Measurements from ENCODE around the gene MAEA. TPM values are rescaled to one million over a fixed set of nuclear protein-coding genes. Genes with fewer than 3 reads are reported as not detected.

MAEA gene
- polyA plus RNA-seq, 2 of the 4 experiments (the other 2 are of a cell fraction): 46.1 to 58.4 TPM

DNA sequence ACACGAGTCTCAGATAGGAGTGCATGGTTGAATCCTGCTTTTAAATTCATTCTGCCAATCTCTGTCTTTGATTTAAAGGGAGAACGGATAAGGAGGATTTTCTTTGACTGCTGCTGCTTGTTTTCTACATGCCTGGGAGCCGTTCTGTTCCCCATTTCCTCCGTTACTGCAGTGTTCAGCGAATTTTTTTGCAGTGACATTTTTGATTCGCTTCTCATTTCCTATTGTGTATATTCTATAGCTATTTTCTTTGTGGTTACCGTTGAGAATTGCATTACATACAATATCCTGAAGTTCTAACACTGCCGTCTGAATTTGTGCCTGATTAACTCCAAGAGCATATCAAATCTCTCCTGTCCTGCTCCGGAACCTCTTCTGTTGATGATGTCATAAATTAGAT is 14.8 kb upstream of the MAEA start:
- Histone ChIP-seq H3K9me3 (no peaks in the 10 kb centered on the region), H3K4me2 (no peak overlapping the region), H3K4me1 (no peaks in the 10 kb centered on the region), H3K27ac (no peak overlapping the region), H3K4me3 (no peak overlapping the region)
- WGBS (ENCODE audit: missing lambda C conversion rate): 49% methylated on average over 9 of the region's 9 CpGs
- ChIA-PET POLR2A (no interaction called here), CTCF (interaction anchor here (0.5 to 1.3 kb wide), 2 partner anchors 11 to 48 kb away, joined by 4 read pairs; no protein-coding TSS in a partner anchor)
- TF ChIP-seq RARB (CRISPR knock-in tag; IDR thresholded peaks at IDR 0.05): no peak
- TF ChIP-seq, protein P1, sequence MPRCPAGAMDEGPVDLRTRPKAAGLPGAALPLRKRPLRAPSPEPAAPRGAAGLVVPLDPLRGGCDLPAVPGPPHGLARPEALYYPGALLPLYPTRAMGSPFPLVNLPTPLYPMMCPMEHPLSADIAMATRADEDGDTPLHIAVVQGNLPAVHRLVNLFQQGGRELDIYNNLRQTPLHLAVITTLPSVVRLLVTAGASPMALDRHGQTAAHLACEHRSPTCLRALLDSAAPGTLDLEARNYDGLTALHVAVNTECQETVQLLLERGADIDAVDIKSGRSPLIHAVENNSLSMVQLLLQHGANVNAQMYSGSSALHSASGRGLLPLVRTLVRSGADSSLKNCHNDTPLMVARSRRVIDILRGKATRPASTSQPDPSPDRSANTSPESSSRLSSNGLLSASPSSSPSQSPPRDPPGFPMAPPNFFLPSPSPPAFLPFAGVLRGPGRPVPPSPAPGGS (IDR thresholded peaks at IDR 0.05): no peak
- no peak for TF ChIP-seq RAD21 (conservative IDR thresholded peaks at IDR 0.05 in 1 of 2, IDR thresholded peaks at IDR 0.05 in 1 of 2)
- TF ChIP-seq, protein P2, sequence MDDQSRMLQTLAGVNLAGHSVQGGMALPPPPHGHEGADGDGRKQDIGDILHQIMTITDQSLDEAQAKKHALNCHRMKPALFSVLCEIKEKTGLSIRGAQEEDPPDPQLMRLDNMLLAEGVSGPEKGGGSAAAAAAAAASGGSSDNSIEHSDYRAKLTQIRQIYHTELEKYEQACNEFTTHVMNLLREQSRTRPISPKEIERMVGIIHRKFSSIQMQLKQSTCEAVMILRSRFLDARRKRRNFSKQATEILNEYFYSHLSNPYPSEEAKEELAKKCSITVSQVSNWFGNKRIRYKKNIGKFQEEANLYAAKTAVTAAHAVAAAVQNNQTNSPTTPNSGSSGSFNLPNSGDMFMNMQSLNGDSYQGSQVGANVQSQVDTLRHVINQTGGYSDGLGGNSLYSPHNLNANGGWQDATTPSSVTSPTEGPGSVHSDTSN (IDR thresholded peaks at IDR 0.05): no peak
- TF ChIP-seq CBX2 (IDR thresholded peaks at IDR 0.05; ENCODE audit: borderline replicate concordance, low read depth): no peak
- TF ChIP-seq CEBPB (IDR thresholded peaks at IDR 0.05): no peak
- TF ChIP-seq JUNB (IDR thresholded peaks at IDR 0.05): no peak
- TF ChIP-seq HEYL (CRISPR knock-in tag; IDR thresholded peaks at IDR 0.05): no peak
- no peak for TF ChIP-seq CHD4 (IDR thresholded peaks at IDR 0.05; ENCODE audit: borderline replicate concordance)
- TF ChIP-seq, protein P3, sequence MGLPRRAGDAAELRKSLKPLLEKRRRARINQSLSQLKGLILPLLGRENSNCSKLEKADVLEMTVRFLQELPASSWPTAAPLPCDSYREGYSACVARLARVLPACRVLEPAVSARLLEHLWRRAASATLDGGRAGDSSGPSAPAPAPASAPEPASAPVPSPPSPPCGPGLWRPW (IDR thresholded peaks at IDR 0.05): no peak
- no peak for TF ChIP-seq NPAS2 (CRISPR knock-in tag; IDR thresholded peaks at IDR 0.05; ENCODE audit: borderline replicate concordance)
- TF ChIP-seq, protein P4, sequence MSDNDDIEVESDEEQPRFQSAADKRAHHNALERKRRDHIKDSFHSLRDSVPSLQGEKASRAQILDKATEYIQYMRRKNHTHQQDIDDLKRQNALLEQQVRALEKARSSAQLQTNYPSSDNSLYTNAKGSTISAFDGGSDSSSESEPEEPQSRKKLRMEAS (IDR thresholded peaks at IDR 0.05): no peak
- TF ChIP-seq, protein P5, sequence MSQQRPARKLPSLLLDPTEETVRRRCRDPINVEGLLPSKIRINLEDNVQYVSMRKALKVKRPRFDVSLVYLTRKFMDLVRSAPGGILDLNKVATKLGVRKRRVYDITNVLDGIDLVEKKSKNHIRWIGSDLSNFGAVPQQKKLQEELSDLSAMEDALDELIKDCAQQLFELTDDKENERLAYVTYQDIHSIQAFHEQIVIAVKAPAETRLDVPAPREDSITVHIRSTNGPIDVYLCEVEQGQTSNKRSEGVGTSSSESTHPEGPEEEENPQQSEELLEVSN (IDR thresholded peaks at IDR 0.05; ENCODE audit: borderline replicate concordance, low read depth): no peak
- no peak for TF ChIP-seq EP300 (IDR thresholded peaks at IDR 0.05)
- no peak for TF ChIP-seq ESRRA (IDR thresholded peaks at IDR 0.05; ENCODE audit: borderline replicate concordance, low read length)
- no peak for TF ChIP-seq TFCP2L1 (CRISPR knock-in tag; IDR thresholded peaks at IDR 0.05)
- no peak for TF ChIP-seq ZFP36 (IDR thresholded peaks at IDR 0.05; ENCODE audit: borderline replicate concordance, partially characterized antibody)
- TF ChIP-seq RNF2 (IDR thresholded peaks at IDR 0.05; ENCODE audit: borderline replicate concordance, low read depth): no peak
- no peak for TF ChIP-seq JUN (IDR thresholded peaks at IDR 0.05)
- TF ChIP-seq, protein P6, sequence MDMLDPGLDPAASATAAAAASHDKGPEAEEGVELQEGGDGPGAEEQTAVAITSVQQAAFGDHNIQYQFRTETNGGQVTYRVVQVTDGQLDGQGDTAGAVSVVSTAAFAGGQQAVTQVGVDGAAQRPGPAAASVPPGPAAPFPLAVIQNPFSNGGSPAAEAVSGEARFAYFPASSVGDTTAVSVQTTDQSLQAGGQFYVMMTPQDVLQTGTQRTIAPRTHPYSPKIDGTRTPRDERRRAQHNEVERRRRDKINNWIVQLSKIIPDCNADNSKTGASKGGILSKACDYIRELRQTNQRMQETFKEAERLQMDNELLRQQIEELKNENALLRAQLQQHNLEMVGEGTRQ (IDR thresholded peaks at IDR 0.05): no peak
- no peak for ATAC-seq
- DNase-seq (ENCODE audit: low read depth in 1 of 2, low spot score in 1 of 2): no peak
- FAIRE-seq: no peak

DNA sequence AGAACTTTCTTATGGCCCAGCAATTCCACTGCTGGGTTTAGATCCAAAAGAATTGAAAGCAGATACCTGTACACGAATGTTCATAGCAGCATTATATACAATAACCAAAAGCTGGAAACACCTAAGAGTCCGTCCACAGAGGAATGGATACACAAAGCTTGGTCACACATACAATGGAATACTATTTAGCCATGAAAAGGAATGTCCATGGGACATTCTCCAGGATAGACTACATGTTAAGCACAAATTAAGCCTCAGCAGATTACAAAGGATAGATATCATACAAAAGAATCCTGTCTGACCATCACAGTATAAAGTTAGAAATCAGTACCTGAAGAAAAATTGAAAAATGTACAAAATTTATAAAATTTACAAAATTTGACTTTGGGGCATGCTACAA is 12.7 kb upstream of the MAEA start:
- DNase-seq (ENCODE audit: low read depth in 1 of 2, low spot score in 1 of 2): no peak
- H3K27ac ChIP-seq: no peak overlapping the region
- H3K9me3 ChIP-seq: no peaks in the 10 kb centered on the region
- CTCF ChIA-PET: no interaction called here
- H3K4me1 ChIP-seq: no peaks in the 10 kb centered on the region
- 8% methylated on average over 2 of the region's 2 CpGs for WGBS (ENCODE audit: missing lambda C conversion rate)
- no peak for FAIRE-seq
- POLR2A ChIA-PET: no interaction called here
- ATAC-seq: no peak
- H3K4me3 ChIP-seq: no peak overlapping the region
- TF ChIP-seq HEYL (CRISPR knock-in tag; IDR thresholded peaks at IDR 0.05) (no peak), EP300 (IDR thresholded peaks at IDR 0.05) (no peak), NPAS2 (CRISPR knock-in tag; IDR thresholded peaks at IDR 0.05; ENCODE audit: borderline replicate concordance) (no peak), JUNB (IDR thresholded peaks at IDR 0.05) (no peak), GATA3 (IDR thresholded peaks at IDR 0.05; ENCODE audit: borderline replicate concordance) (no peak), HDAC2 (IDR thresholded peaks at IDR 0.05) (no peak), ZNF302 (CRISPR knock-in tag; IDR thresholded peaks at IDR 0.05) (no peak), RNF2 (IDR thresholded peaks at IDR 0.05; ENCODE audit: borderline replicate concordance, low read depth) (no peak), HOXB5 (CRISPR knock-in tag; IDR thresholded peaks at IDR 0.05) (no peak), ZSCAN20 (CRISPR knock-in tag; IDR thresholded peaks at IDR 0.05) (no peak), TP53 (CRISPR knock-in tag; IDR thresholded peaks at IDR 0.05) (no peak), FOSL2 (IDR thresholded peaks at IDR 0.05) (no peak), FOSL2 (CRISPR knock-in tag; IDR thresholded peaks at IDR 0.05) (no peak), RAD21 (conservative IDR thresholded peaks at IDR 0.05 in 1 of 2, IDR thresholded peaks at IDR 0.05 in 1 of 2) (no peak), POLR2A (IDR thresholded peaks at IDR 0.05; ENCODE audit: low read length) (no peak), KDM1A (IDR thresholded peaks at IDR 0.05; ENCODE audit: low read depth) (no peak), EHMT2 (IDR thresholded peaks at IDR 0.05; ENCODE audit: low read depth) (no peak), CBX2 (IDR thresholded peaks at IDR 0.05; ENCODE audit: borderline replicate concordance, low read depth) (no peak), MAFK (IDR thresholded peaks at IDR 0.05; ENCODE audit: partially characterized antibody) (no peak), BHLHE40 (IDR thresholded peaks at IDR 0.05; ENCODE audit: low read depth, low read length) (no peak)
- TF ChIP-seq, protein P7, sequence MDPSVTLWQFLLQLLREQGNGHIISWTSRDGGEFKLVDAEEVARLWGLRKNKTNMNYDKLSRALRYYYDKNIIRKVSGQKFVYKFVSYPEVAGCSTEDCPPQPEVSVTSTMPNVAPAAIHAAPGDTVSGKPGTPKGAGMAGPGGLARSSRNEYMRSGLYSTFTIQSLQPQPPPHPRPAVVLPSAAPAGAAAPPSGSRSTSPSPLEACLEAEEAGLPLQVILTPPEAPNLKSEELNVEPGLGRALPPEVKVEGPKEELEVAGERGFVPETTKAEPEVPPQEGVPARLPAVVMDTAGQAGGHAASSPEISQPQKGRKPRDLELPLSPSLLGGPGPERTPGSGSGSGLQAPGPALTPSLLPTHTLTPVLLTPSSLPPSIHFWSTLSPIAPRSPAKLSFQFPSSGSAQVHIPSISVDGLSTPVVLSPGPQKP (IDR thresholded peaks at IDR 0.05; ENCODE audit: low read depth, low read length): no peak
- H3K4me2 ChIP-seq: no peak overlapping the region

Data from A549 (cell line).